ENCODE measurements around the gene YDJC. TPM values are rescaled to one million over a fixed set of nuclear protein-coding genes. Genes with fewer than 3 reads are reported as not detected.
"Not testable (repeated sequence)": the region's sequence is repeated elsewhere in the genome, so short reads cannot be mapped to it uniquely, and the experiment has no call there.

The YDJC gene
- total RNA-seq, 2 donors from 2014 or later, result 45.7 to 63.0 TPM

- ATAC-seq (no peak), DNase-seq (no peak)
- 88 to 95% methylated on average over 6 of the region's 6 CpGs for WGBS, 2 donors
- no peaks in the 10 kb centered on the region for H3K4me1 ChIP-seq
- no peak overlapping the region for H3K27ac ChIP-seq
- no peak for TF ChIP-seq CTCF (IDR thresholded peaks at IDR 0.05)
- no peak for TF ChIP-seq POLR2A (IDR thresholded peaks at IDR 0.05)
- H3K36me3 ChIP-seq (replicated peaks in 1 of 2; ENCODE audit: insufficient read depth in 1 of 2, low read depth in 2 of 2), result peaks cover 0 to 2% of the 10 kb centered on the region in 2 donors
- no peaks in the 10 kb centered on the region for H3K27me3 ChIP-seq
- no peak overlapping the region for H3K4me3 ChIP-seq
- no peaks in the 10 kb centered on the region for H3K9me3 ChIP-seq
- intact Hi-C loops (cut with DNase I), result no loop called here
Measured at GRCh38 chr22:21599053-21599893, 30.5 kb downstream of the YDJC start.

GRCh38 chr22:21598302-21598701 is 31.5 kb downstream of the YDJC start:
- Histone ChIP-seq H3K4me3 (no peak overlapping the region), H3K27ac (no peak overlapping the region), H3K9me3 (no peaks in the 10 kb centered on the region), H3K36me3 (replicated peaks in 1 of 2; ENCODE audit: insufficient read depth in 1 of 2, low read depth in 2 of 2) (peaks cover 0 to 6% of the 10 kb centered on the region in 2 donors), H3K27me3 (no peaks in the 10 kb centered on the region), H3K4me1 (no peaks in the 10 kb centered on the region)
- DNase-seq, result no peak
- TF ChIP-seq POLR2A (IDR thresholded peaks at IDR 0.05) (no peak), CTCF (IDR thresholded peaks at IDR 0.05) (no peak)
- ATAC-seq, result no peak
- intact Hi-C loops (cut with DNase I), result no loop called here
- 78 to 83% methylated on average over 3 of the region's 3 CpGs for WGBS, 2 donors

GRCh38 chr22:21596356-21597135 is 33.3 kb downstream of the YDJC start:
- H3K27me3 ChIP-seq; DNase-seq; H3K9me3 ChIP-seq; intact Hi-C loops (cut with DNase I); H3K36me3 ChIP-seq (replicated peaks in 1 of 2; ENCODE audit: insufficient read depth in 1 of 2, low read depth in 2 of 2); H3K27ac ChIP-seq; H3K4me3 ChIP-seq; H3K4me1 ChIP-seq; ATAC-seq: not testable (repeated sequence)
- 92 to 94% methylated on average over 13 of the region's 13 CpGs for WGBS, 2 donors

GRCh38 chr22:21594865-21595452 is 34.9 kb downstream of the YDJC start:
- 71 to 78% methylated on average over 4 to 5 of the region's 5 CpGs for WGBS, 2 donors
- TF ChIP-seq POLR2A (IDR thresholded peaks at IDR 0.05), result no peak
- TF ChIP-seq CTCF (IDR thresholded peaks at IDR 0.05), result no peak
- no peak overlapping the region for H3K27ac ChIP-seq
- no peaks in the 10 kb centered on the region for H3K9me3 ChIP-seq
- ATAC-seq, result no peak
- intact Hi-C loops (cut with DNase I), result no loop called here
- no peaks in the 10 kb centered on the region for H3K27me3 ChIP-seq
- peaks cover 19% of the 10 kb centered on the region for H3K4me1 ChIP-seq
- peaks cover 0 to 6% of the 10 kb centered on the region in 2 donors for H3K36me3 ChIP-seq (replicated peaks in 1 of 2; ENCODE audit: insufficient read depth in 1 of 2, low read depth in 2 of 2)
- H3K4me3 ChIP-seq, result no peak overlapping the region
- no peak for DNase-seq
